Pancreas (tissue), 10 donors: Measurements from ENCODE around the gene FRMPD2. TPM values are rescaled to one million over a fixed set of nuclear protein-coding genes. Genes with fewer than 3 reads are reported as not detected.
"Not testable (repeated sequence)": the region's sequence is repeated elsewhere in the genome, so short reads cannot be mapped to it uniquely, and the experiment has no call there.

ENCODE experiments used
- ATAC-seq, 4 donors: fragments of 200-7000 bp; cut with Tn5 transposase; one replicate each; pipeline versions ENCODE4 v1.8.0 to v1.9.1; 2020; ENCODE audit warnings: mild to moderate bottlenecking in 4 of 4, moderate library complexity in 4 of 4
- DNase-seq, 6 donors: peaks; one replicate each; pipeline ENCODE4 v3.0.0-alpha.2; 2020
- FAIRE-seq: peaks from 2 replicates; lab custom pipeline; 2012; peaks lifted over from hg19 to GRCh38; lab: Jason Lieb, UNC
- H3K27ac ChIP-seq, 4 donors: fragments of 200-600 bp; sonication (generic); 1 replicate in 3 of 4; 2 replicates in 1 of 4; pipeline versions ENCODE4 v1.5.0 to v1.8.0; 2020
- H3K27me3 ChIP-seq, 4 donors: fragments of 200-600 bp; one replicate each; pipeline ENCODE4 v1.8.0; 2021
- H3K36me3 ChIP-seq, 3 donors: fragments of 200-600 bp; sonication (generic) in 1 of 3; one replicate each; pipeline versions ENCODE4 v1.5.0 to v1.8.0; 2020 to 2021
- H3K4me1 ChIP-seq, 3 donors: fragments of 200-600 bp; one replicate each; pipeline ENCODE4 v1.8.0; 2021
- H3K4me3 ChIP-seq, 4 donors: fragments of 200-600 bp; sonication (generic) in 2 of 4; one replicate each; pipeline versions ENCODE4 v1.5.0 to v1.8.0; 2020 to 2021
- H3K9me3 ChIP-seq, 4 donors: fragments of 200-600 bp; one replicate each; pipeline ENCODE4 v1.8.0; 2021
- WGBS, 2 donors: extraction: QIAGEN DNeasy Blood & Tissue Kit; methylation state at CpG; one replicate each; pipeline ENCODE4 v1.1.7; 2013; 5-methylcytosine and 5-hydroxymethylcytosine counted together
- intact Hi-C, 3 donors: fragments of 100-400 bp; cut with DNase I; formaldehyde crosslinking; loops; one replicate each; pipeline versions ENCODE4 v1.11.1 to v1.14.2; 2022
- polyA plus RNA-seq, 2 donors: library from polyadenylated mRNA; stranded (reverse); fragments of 200-250 nt; gene quantifications; one replicate each; pipeline ENCODE4 v1.2.3, GENCODE V29; 2013
- total RNA-seq, 6 donors: library from RNA; stranded (reverse); fragmentation: NEBNext Ultra II Directional in 4 of 6; extraction: Animal tissue kit (Norgen Biotek cat#: 25700) in 4 of 6; gene quantifications; one replicate each; pipeline versions ENCODE4 v1.2.1 to v1.2.4, GENCODE V29; 2021 to 2023
- TF ChIP-seq, protein P1 (sequence below), 4 donors: fragments of 200-600 bp; sonication (generic) in 3 of 4; IDR thresholded peaks; one replicate each; pipeline versions ENCODE4 v1.5.0 to v1.8.0; 2021; ENCODE audit warnings: antibody characterized with exemption in 4 of 4
- donor health status: healthy with polysubstance abuse.
- donor health status: DM: no; HTN: no; CAD: no; lungs with moderate emphysema.
- donor health status: DM: no; HTN: no; CAD: no.
- donor health status: control.
- donor health status: control.
- donor health status: Bipolar disorder and iron deficiency.
- donor health status: DM: yes; HTN: yes; CAD: no.
- donor health status: DM: no; HTN: no; CAD: no.
- donor health status: DM: no; HTN: no; CAD: no.
- donor health status: DM: yes; HTN: yes; CAD: no.

The FRMPD2 gene
- total and polyA plus RNA-seq, 8 donors: 0.08 to 0.47 (median 0.24) TPM

DNA sequence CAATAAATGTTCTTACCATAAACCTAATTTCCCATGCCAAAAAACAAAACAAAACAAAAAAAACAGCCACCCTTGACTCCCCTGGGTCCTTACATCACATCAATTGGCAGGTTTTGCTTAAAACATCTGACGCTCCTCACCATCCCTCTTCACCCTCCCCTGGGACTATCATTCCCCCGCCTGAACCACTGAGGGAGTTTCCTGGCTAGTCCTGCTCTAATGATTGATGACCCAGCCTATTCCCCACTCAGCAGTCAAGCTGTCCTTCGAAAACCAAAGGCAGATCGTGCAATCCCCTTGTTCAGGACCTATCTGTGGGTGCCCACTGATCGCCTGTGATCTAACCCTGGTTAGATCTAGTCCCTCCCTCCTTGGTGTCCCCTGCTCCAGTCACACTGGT lies 11.2 kb upstream of the FRMPD2 start:
- H3K36me3 ChIP-seq: no peaks in the 10 kb centered on the region
- no peaks in the 10 kb centered on the region for H3K27me3 ChIP-seq
- no peaks in the 10 kb centered on the region for H3K9me3 ChIP-seq
- WGBS, 2 donors: 67 to 70% methylated on average over 5 of the region's 5 CpGs
- ATAC-seq (no peak), FAIRE-seq (no peak), DNase-seq (no peak)
- intact Hi-C loops: no loop called here
- H3K4me3 ChIP-seq: no peak overlapping the region
- TF ChIP-seq, protein P1, sequence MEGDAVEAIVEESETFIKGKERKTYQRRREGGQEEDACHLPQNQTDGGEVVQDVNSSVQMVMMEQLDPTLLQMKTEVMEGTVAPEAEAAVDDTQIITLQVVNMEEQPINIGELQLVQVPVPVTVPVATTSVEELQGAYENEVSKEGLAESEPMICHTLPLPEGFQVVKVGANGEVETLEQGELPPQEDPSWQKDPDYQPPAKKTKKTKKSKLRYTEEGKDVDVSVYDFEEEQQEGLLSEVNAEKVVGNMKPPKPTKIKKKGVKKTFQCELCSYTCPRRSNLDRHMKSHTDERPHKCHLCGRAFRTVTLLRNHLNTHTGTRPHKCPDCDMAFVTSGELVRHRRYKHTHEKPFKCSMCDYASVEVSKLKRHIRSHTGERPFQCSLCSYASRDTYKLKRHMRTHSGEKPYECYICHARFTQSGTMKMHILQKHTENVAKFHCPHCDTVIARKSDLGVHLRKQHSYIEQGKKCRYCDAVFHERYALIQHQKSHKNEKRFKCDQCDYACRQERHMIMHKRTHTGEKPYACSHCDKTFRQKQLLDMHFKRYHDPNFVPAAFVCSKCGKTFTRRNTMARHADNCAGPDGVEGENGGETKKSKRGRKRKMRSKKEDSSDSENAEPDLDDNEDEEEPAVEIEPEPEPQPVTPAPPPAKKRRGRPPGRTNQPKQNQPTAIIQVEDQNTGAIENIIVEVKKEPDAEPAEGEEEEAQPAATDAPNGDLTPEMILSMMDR (IDR thresholded peaks at IDR 0.05): no peak
- peaks cover 0 to 12% (median 4%) of the 10 kb centered on the region in 3 donors for H3K4me1 ChIP-seq
- no peak overlapping the region for H3K27ac ChIP-seq

DNA sequence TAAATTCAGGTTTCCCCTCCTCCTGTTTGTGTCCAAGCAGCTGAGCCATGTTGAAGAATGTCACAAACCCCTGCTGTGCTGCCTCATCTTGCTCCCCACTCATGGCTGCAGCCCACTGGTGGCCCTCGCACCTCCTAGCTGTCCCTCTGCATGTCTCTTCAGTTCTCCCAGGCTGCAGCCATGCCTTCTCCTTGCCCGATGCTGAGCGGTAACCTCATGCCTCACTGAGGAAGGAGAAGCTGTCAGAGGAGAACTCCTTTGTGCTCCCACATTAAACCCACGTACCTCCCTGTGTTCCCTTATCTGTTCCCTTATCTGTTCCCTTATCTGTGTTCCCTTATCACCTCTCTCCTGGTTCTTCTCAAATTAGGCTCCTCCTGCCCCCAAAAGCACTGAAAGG lies 10.3 kb upstream of the FRMPD2 start:
- intact Hi-C loops: no loop called here
- H3K27me3 ChIP-seq: no peaks in the 10 kb centered on the region
- H3K36me3 ChIP-seq: no peaks in the 10 kb centered on the region
- H3K27ac ChIP-seq: no peak overlapping the region
- 35 to 58% methylated on average over 4 of the region's 4 CpGs for WGBS, 2 donors
- ATAC-seq (no peak), DNase-seq (no peak), FAIRE-seq (no peak)
- no peak overlapping the region for H3K4me3 ChIP-seq
- H3K9me3 ChIP-seq: no peaks in the 10 kb centered on the region
- TF ChIP-seq, protein P1 (IDR thresholded peaks at IDR 0.05): no peak
- peaks cover 0 to 12% (median 4%) of the 10 kb centered on the region in 3 donors for H3K4me1 ChIP-seq

DNA sequence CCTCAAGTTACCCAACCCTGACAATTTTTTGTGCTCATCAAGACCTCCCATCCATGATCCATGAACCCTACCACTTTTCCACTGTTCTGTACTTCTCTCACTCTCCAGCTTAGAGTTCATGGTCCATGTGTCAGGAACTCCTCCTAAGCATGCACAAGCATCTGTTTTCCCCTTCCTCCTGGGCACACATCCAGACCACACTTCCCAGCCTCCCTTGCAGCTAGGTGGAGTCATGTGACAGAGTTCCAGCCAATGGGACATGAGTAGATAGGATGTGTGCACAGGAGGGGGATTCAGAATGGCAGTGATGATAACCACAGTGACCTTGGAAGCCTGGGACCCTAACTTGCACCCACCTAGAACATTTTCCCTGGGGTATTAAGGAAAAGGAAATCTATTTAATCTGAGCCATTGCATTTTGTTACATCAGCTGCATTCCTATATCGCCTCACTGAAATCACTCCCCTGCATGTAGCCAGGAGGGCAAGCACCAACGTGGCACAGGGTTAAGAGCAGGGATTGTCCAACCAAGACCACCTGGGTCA lies 9.6 kb upstream of the FRMPD2 start:
- intact Hi-C loops: no loop called here
- peaks cover 0 to 12% (median 4%) of the 10 kb centered on the region in 3 donors for H3K4me1 ChIP-seq
- DNase-seq (no peak), ATAC-seq (no peak), FAIRE-seq (no peak)
- TF ChIP-seq, protein P1 (IDR thresholded peaks at IDR 0.05): no peak
- no peak overlapping the region for H3K27ac ChIP-seq
- H3K4me3 ChIP-seq: no peak overlapping the region
- no peaks in the 10 kb centered on the region for H3K36me3 ChIP-seq
- H3K27me3 ChIP-seq: no peaks in the 10 kb centered on the region
- 73 to 80% methylated on average over 2 of the region's 2 CpGs for WGBS, 2 donors
- H3K9me3 ChIP-seq: no peaks in the 10 kb centered on the region

DNA sequence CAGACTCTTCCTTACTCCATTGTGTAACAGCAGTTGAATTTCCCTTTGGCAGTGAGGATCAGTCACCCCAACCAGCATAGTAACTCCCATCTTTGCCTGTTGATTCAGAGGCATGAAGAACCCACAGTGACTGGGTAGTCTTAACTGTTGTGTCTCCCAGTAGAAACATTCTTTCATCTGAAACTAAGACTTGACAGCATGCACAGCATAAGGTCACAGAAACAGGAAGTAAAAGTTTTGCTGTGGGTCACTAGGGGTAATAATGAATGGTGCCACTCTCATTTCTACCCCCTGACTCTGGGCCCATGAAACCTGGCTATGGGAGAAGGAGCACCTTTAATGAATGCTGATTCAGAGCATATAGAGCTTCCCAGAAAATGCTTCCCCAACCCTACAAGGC lies 8.3 kb upstream of the FRMPD2 start:
- Histone ChIP-seq H3K4me1 (peaks cover 0 to 4% (median 4%) of the 10 kb centered on the region in 3 donors), H3K27me3 (no peaks in the 10 kb centered on the region), H3K36me3 (no peaks in the 10 kb centered on the region), H3K27ac (no peak overlapping the region), H3K4me3 (no peak overlapping the region), H3K9me3 (no peaks in the 10 kb centered on the region)
- ATAC-seq (no peak), DNase-seq (no peak), FAIRE-seq (no peak)
- intact Hi-C loops: no loop called here
- TF ChIP-seq, protein P1 (IDR thresholded peaks at IDR 0.05): no peak

DNA sequence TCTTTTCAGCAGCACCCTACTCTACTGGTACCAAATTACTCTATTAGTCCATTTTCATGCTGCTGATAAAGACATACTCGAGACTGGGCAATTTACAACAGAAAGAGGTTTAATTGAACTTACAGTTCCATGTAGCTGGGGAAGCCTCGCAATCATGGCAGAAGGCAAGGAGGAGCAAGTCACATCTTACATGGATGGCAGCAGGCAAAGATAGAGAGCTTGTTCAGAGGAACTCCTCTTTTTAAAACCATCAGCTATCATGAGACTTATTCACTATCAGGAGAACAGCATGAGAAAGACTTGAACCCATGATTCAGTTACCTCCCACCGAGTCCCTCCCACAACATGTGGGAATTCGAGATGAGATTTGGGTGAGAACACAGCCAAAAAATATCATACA lies 7.2 kb upstream of the FRMPD2 start:
- ATAC-seq, H3K9me3 ChIP-seq, H3K27ac ChIP-seq, H3K4me1 ChIP-seq, H3K36me3 ChIP-seq, intact Hi-C loops, H3K27me3 ChIP-seq, H3K4me3 ChIP-seq, FAIRE-seq, DNase-seq: not testable (repeated sequence)
- 61 to 62% methylated on average over 4 of the region's 4 CpGs for WGBS, 2 donors
